Fibroblast of pulmonary artery (primary cell): ENCODE results near the gene FTO.

Experiments
- DNase-seq: peaks from one replicate; pipeline ENCODE4 v3.0.0-alpha.2; 2010; ENCODE audit warnings: low read depth
- H3K4me3 ChIP-seq: replicated peaks from 2 replicates; pipeline ENCODE4 v1.5.1; 2011; ENCODE audit warnings: low read depth, mild to moderate bottlenecking, control low read depth, low read length, moderate library complexity
- TF ChIP-seq, protein P1 (sequence below): IDR thresholded peaks from 2 replicates; pipeline ENCODE4 v1.5.1; 2011; ENCODE audit warnings: mild to moderate bottlenecking, control low read depth, low read length, inconsistent platforms; ENCODE audit errors: missing control alignments

The FTO gene

DNA sequence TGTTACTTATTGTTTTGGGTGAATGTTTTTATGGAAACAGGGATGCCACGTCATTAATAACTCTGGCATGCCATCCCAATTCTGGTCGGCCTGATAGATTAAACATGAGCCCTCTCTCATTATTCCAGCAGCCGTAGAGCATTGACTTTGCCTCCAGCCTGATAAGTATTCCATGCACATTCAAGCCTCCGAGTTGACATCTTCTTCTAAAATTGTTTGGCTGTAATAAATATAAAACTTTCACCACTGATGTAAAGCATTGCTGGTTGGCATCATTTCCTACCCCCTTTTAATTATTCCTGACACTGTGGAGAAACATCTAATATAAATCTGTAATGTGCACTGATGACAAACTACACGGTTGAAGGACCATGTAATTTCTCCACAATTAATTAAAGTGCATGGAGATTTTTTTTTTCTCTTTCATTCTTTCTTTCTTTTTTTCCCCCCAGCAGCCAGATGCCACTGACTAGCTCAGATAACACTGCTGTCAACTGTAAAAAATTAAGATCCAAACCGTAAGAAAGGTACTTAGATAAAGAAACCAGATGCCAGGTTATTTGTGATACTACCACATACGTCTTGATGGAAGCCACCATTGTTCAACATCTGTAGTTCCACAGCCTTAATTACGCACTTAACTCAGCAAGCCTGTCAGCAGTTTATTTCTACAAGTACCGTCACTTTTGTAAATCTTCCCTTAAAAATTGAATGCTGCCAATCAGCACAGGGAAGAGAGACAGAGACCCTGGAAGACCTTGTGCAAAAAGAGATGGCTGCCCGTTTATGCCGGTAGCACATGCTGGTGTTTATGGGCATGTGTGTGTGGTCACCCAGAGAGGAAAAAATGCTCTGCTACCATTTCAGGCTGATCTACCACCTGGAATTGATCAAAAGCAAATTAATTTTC lies 344.9 kb downstream of the FTO start:
- no peak for DNase-seq

DNA sequence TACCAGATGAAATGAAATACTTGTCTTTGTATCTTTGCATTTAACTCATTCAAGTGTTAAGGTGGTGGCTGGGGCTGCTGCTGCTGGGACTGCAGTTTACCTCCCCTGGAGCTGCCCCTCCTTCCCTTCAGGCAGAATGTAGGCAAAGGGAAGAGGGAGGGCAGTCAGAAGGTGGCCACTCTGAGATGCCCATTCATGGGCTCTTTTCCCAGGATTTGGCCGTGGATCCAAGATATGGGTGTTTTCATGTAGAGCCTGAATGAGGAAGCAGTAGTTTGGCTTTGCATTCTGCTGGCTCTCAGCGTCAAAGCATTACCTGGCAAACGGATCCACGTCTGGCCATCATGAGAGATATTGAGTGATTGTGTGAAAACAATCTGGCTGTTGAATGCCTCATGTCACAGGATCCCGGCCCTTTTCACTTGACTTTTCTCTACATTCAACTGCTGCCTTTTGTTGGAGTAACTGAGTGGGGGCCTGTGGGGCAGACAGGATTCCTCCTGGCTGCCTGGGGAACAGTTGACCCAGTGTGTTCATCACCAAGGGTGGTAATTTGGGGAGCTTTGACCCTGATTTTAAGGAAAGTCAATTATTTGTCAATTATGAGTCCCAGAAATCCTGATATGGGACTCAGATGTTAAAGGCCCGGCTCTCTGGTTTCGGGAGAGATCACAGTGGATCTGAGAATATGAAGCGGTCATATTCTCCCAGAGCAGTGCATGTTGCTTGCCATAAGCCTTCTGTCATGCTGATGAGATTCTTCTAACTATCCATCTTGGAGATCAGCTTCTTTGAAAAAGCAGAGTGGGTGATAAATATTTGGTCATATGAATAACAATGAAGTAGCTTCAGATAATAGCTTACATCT lies 345.9 kb downstream of the FTO start:
- H3K4me3 ChIP-seq, result no peak overlapping the region
- TF ChIP-seq, protein P1, sequence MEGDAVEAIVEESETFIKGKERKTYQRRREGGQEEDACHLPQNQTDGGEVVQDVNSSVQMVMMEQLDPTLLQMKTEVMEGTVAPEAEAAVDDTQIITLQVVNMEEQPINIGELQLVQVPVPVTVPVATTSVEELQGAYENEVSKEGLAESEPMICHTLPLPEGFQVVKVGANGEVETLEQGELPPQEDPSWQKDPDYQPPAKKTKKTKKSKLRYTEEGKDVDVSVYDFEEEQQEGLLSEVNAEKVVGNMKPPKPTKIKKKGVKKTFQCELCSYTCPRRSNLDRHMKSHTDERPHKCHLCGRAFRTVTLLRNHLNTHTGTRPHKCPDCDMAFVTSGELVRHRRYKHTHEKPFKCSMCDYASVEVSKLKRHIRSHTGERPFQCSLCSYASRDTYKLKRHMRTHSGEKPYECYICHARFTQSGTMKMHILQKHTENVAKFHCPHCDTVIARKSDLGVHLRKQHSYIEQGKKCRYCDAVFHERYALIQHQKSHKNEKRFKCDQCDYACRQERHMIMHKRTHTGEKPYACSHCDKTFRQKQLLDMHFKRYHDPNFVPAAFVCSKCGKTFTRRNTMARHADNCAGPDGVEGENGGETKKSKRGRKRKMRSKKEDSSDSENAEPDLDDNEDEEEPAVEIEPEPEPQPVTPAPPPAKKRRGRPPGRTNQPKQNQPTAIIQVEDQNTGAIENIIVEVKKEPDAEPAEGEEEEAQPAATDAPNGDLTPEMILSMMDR, result no peak
- no peak for DNase-seq

More for the DNA sequence above, 344.9 kb downstream of the FTO start:
- H3K4me3 ChIP-seq, result no peak overlapping the region
- TF ChIP-seq, protein P1, result no peak

DNA sequence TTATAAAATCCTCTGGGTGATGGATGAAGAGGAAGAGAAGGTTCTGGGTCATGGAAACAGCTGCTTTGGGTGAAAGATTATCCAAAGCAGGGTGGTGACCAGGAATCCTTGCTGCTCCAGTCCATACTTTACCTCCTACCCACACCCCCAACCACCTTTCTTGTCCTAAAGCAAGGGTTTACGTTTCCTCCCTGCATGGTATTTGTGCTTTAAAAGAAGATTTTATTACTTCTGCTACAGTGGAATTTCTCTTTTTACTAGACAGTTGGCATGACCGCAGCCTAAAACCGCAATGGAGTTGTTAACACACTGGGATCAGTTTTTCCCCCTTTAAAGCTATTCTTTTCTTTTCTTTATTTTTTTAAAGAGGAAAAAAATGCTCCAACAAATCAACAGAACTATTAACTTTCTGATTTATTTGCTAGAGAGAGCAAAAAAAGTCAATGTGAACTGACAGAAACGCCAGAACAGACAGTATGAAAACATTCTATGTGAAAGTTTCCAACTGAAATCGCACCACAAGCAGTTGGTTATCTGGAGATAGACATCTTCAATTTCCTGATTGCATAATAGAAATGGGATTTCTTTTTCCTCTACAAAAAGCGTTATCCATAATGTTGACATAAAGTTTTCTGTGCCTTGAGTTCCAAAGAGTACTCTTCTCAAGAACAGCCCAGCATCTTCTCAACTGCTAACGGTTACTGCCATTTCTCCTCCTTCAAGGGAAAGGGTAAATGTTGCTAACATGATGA lies 346.7 kb downstream of the FTO start:
- DNase-seq, result no peak
- H3K4me3 ChIP-seq, result no peak overlapping the region
- TF ChIP-seq, protein P1, result no peak

DNA sequence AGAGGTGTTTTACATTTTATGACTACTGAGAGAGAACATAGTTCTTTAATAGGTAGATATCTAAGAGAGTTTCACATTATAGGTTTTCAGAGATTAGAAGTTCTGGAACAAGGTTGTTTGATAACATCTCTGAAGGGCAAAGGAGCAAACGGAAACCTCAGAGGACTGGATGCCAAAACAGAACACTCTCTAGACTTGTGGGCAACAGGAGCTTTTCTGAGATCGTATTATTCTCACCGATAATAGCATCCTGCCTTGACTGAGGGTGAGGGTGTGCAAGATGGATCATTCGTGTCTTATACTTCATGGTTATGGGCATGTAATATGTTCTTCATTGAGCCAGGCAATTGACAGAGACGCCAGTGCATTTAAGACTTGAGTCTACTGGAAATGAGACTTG lies 347.9 kb downstream of the FTO start:
- TF ChIP-seq, protein P1, result no peak
- DNase-seq, result no peak
- H3K4me3 ChIP-seq, result no peak overlapping the region

DNA sequence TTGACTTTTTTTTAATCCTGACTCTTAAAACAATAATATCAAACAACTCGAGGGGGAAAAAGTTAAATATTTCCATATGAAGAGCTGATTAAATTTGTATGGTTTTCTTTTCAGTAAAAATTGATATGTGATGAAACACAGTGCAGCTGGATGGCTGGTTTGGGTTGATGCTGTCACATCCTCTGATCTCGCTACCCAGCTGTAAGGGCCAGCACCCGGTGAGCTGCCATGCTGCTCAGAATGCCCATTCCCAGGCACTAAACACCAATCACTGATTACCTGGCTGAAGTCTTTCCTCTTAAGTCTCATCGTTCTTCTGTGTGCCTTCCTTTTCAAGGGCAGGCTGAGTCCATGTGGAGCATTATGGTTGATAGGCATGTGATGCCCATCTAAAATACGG lies 348.3 kb downstream of the FTO start:
- no peak overlapping the region for H3K4me3 ChIP-seq
- TF ChIP-seq, protein P1, result no peak
- DNase-seq, result no peak

DNA sequence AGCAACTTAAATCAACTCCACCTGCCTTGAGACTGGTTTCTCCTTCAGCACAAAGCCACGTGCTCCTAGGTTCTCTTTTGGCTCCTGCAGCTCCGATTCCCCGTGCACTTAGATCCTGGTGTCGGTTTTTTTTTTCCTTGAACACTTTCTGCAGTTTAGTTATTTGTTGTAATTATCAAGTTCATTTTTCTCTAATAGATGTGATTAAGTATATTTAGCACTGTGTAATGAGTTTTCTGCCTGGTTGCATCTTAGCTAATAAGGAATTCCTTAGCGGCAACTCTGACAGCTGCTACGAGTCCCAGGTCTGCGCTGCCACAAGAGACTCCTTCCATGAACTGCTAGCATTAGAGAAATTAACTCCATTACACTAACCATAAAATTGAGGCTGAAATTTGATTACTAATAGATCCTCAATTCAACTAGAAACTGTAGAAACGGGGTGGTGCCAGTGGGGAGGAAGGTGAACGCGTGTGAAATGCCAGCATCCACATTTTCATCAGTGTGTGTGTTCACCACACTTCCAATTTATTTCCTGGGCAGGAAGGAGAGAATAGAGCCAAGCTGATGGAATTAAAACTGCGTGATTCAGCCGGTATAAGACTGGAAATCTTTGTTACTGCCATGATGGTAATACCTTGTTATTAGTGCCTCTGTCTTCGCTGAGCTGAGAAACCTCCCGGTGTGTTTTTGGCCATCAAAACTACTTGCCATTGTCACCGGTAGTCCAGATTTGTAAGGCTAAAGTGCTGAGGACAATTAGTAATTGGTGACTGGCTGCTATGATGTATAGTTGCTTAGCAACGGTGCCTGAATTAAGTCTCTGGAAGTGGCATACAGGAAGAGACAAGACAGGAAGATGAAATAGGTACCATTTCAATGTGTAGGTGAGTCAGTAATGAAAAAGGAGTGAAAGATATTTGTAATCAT lies 350.2 kb downstream of the FTO start:
- no peak for DNase-seq
- H3K4me3 ChIP-seq, result no peak overlapping the region
- TF ChIP-seq, protein P1, result no peak
